MM.1S (cell line): ENCODE data around the gene AOC1.

Source experiments
- DNase-seq: peaks from one replicate; pipeline ENCODE4 v3.0.0-alpha.2; 2015
- H2AFZ ChIP-seq: fragments of 300-600 bp; sonication (generic); 2 replicates; pipeline ENCODE4 v1.6.0; 2016; ENCODE audit warnings: antibody characterized with exemption, low read length
- H3F3A ChIP-seq: fragments of 300-600 bp; sonication (generic); 2 replicates; pipeline ENCODE4 v1.6.1; 2016; ENCODE audit warnings: mild to moderate bottlenecking, antibody characterized with exemption, low read length, moderate library complexity, mixed read lengths; ENCODE audit not compliant: insufficient read depth
- H3K27ac ChIP-seq: fragments of 300-600 bp; sonication (generic); 2 replicates; pipeline ENCODE4 v1.5.1; 2016; ENCODE audit warnings: mild to moderate bottlenecking, low read length
- H3K27me3 ChIP-seq: fragments of 300-600 bp; sonication (generic); replicated peaks from 2 replicates; pipeline ENCODE4 v1.6.0; 2016; ENCODE audit warnings: low read length; ENCODE audit not compliant: insufficient read depth
- H3K36me3 ChIP-seq: fragments of 300-600 bp; sonication (generic); replicated peaks from 2 replicates; pipeline ENCODE4 v1.6.1; 2016; ENCODE audit warnings: mild to moderate bottlenecking, low read length, mixed read lengths; ENCODE audit not compliant: insufficient read depth
- H3K4me1 ChIP-seq: fragments of 300-600 bp; sonication (generic); 2 replicates; pipeline ENCODE4 v1.6.1; 2016; ENCODE audit warnings: low read length, mixed read lengths
- H3K4me2 ChIP-seq: fragments of 300-600 bp; sonication (generic); 2 replicates; pipeline ENCODE4 v1.6.0; 2016; ENCODE audit warnings: low read depth, low read length
- H3K4me3 ChIP-seq: fragments of 300-600 bp; sonication (generic); 2 replicates; pipeline ENCODE4 v1.5.1; 2016; ENCODE audit warnings: low read length, mixed read lengths
- H3K79me2 ChIP-seq: fragments of 300-600 bp; sonication (generic); 2 replicates; pipeline ENCODE4 v1.6.1; 2016; ENCODE audit warnings: mixed run types, low read length, mixed read lengths
- H3K9ac ChIP-seq: fragments of 300-600 bp; sonication (generic); 2 replicates; pipeline ENCODE4 v1.6.1; 2016; ENCODE audit warnings: low read length, mixed read lengths
- H3K9me2 ChIP-seq: fragments of 300-600 bp; sonication (generic); replicated peaks from 2 replicates; pipeline ENCODE4 v1.6.1; 2016; ENCODE audit warnings: mild to moderate bottlenecking, low read length, mixed read lengths; ENCODE audit not compliant: insufficient read depth
- H3K9me3 ChIP-seq: fragments of 300-600 bp; sonication (generic); replicated peaks from 2 replicates; pipeline ENCODE4 v1.6.1; 2016; ENCODE audit warnings: mild to moderate bottlenecking, low read length, mixed read lengths; ENCODE audit not compliant: insufficient read depth
- H4K20me1 ChIP-seq: fragments of 300-600 bp; sonication (generic); 2 replicates; pipeline ENCODE4 v1.6.1; 2016; ENCODE audit warnings: mild to moderate bottlenecking, low read length, moderate library complexity, mixed read lengths; ENCODE audit not compliant: insufficient read depth
- CTCF ChIP-seq: fragments of 300-600 bp; sonication (generic); IDR thresholded peaks from 2 replicates; pipeline ENCODE4 v1.5.1; 2016; ENCODE audit warnings: antibody characterized with exemption, low read length, mixed read lengths
- EZH2 ChIP-seq: fragments of 300-600 bp; sonication (generic); optimal IDR thresholded peaks from 2 replicates; pipeline ENCODE3; 2017; ENCODE audit warnings: low read depth, mild to moderate bottlenecking, antibody characterized with exemption, low read length, mixed read lengths
- EZH2phosphoT487 ChIP-seq: fragments of 300-600 bp; sonication (generic); IDR thresholded peaks from 2 replicates; pipeline ENCODE4 v1.6.1; 2018; ENCODE audit warnings: antibody characterized with exemption, low read length

Gene AOC1

GRCh38 chr7:150842018-150842417 is 10.3 kb upstream of the AOC1 start:
- no peak overlapping the region for H3K4me2 ChIP-seq

GRCh38 chr7:150842716-150843115 is 9.6 kb upstream of the AOC1 start:
- Histone ChIP-seq H3K27ac (no peak overlapping the region), H3K79me2 (no peaks in the 10 kb centered on the region), H3K4me3 (no peak overlapping the region), H3K9ac (no peak overlapping the region), H3K4me2 (no peak overlapping the region), H3K9me2 (no peaks in the 10 kb centered on the region), H3K4me1 (no peaks in the 10 kb centered on the region), H4K20me1 (no peaks in the 10 kb centered on the region), H3F3A (no peaks in the 10 kb centered on the region), H3K27me3 (no peaks in the 10 kb centered on the region), H3K36me3 (no peaks in the 10 kb centered on the region), H2AFZ (no peak overlapping the region), H3K9me3 (no peaks in the 10 kb centered on the region)
- no peak for DNase-seq
- TF ChIP-seq EZH2phosphoT487 (no peak), EZH2 (no peak), CTCF (no peak)

More at GRCh38 chr7:150842018-150842417, 10.3 kb upstream of the AOC1 start:
- H3K36me3 ChIP-seq, result no peaks in the 10 kb centered on the region
- no peaks in the 10 kb centered on the region for H3K79me2 ChIP-seq
- no peaks in the 10 kb centered on the region for H3K9me3 ChIP-seq
- H3K4me3 ChIP-seq, result no peak overlapping the region
- no peaks in the 10 kb centered on the region for H3K4me1 ChIP-seq
- H3K27ac ChIP-seq, result no peak overlapping the region
- no peaks in the 10 kb centered on the region for H4K20me1 ChIP-seq
- no peak overlapping the region for H2AFZ ChIP-seq
- no peaks in the 10 kb centered on the region for H3K9me2 ChIP-seq
- no peak overlapping the region for H3K9ac ChIP-seq
- no peaks in the 10 kb centered on the region for H3K27me3 ChIP-seq
- no peak for DNase-seq
- TF ChIP-seq EZH2phosphoT487, result no peak
- no peak for TF ChIP-seq CTCF
- TF ChIP-seq EZH2, result no peak
- no peaks in the 10 kb centered on the region for H3F3A ChIP-seq

GRCh38 chr7:150845421-150845861 is 6.9 kb upstream of the AOC1 start:
- no peaks in the 10 kb centered on the region for H3K27me3 ChIP-seq
- H3K79me2 ChIP-seq, result no peaks in the 10 kb centered on the region
- H2AFZ ChIP-seq, result no peak overlapping the region
- no peak for DNase-seq
- no peak overlapping the region for H3K4me3 ChIP-seq
- H3K4me2 ChIP-seq, result no peak overlapping the region
- H3K9me3 ChIP-seq, result no peaks in the 10 kb centered on the region
- H3K27ac ChIP-seq, result no peak overlapping the region
- no peaks in the 10 kb centered on the region for H4K20me1 ChIP-seq
- TF ChIP-seq EZH2phosphoT487 (no peak), CTCF (no peak), EZH2 (no peak)
- H3K36me3 ChIP-seq, result no peaks in the 10 kb centered on the region
- no peaks in the 10 kb centered on the region for H3K9me2 ChIP-seq
- H3K4me1 ChIP-seq, result no peaks in the 10 kb centered on the region
- H3F3A ChIP-seq, result no peaks in the 10 kb centered on the region
- H3K9ac ChIP-seq, result no peak overlapping the region
